ENCODE data around the gene IFT122.

DNA sequence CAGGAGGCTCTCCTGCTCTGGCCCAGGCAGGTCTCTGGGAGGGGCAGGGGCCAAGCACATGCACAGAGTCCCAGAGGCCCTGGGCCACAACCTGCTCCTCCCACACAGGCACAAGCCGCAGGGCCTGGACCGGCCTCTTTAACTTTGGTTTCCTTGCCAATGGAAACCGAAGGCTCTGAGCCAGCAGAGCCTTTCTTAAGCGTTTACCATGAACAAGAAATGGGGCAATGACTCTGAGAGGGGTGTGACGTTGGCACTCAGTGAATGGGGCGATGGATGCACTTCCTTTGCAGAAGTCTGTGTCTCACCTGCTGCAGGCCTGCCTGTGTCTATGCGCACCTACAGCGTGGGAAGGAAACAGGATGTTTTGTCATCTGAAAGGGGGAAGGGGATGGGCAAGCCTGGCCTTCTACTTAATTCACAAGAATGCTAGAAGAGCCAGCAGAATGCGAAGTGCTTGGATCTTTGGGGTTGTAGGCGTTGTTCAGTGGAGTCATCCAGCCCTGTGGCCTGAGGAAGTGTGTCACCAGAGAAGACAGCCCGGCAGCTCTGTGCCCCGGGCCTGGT, 41.8 kb downstream of the IFT122 start:
- no peak for TF ChIP-seq CTCF (IDR thresholded peaks at IDR 0.05)
- TF ChIP-seq POLR2A (IDR thresholded peaks at IDR 0.05), result no peak
- TF ChIP-seq POLR2AphosphoS5 (IDR thresholded peaks at IDR 0.05), result no peak
